NCI-H1417 treated with DMSO at 0.1 percent for 48 hours (cell line): ENCODE data around the gene ETV6.

Experiments
- DNase-seq: peaks from one replicate; lab custom pipeline; 2025; lab: John Stamatoyannopoulos, UW

The ETV6 gene

DNA sequence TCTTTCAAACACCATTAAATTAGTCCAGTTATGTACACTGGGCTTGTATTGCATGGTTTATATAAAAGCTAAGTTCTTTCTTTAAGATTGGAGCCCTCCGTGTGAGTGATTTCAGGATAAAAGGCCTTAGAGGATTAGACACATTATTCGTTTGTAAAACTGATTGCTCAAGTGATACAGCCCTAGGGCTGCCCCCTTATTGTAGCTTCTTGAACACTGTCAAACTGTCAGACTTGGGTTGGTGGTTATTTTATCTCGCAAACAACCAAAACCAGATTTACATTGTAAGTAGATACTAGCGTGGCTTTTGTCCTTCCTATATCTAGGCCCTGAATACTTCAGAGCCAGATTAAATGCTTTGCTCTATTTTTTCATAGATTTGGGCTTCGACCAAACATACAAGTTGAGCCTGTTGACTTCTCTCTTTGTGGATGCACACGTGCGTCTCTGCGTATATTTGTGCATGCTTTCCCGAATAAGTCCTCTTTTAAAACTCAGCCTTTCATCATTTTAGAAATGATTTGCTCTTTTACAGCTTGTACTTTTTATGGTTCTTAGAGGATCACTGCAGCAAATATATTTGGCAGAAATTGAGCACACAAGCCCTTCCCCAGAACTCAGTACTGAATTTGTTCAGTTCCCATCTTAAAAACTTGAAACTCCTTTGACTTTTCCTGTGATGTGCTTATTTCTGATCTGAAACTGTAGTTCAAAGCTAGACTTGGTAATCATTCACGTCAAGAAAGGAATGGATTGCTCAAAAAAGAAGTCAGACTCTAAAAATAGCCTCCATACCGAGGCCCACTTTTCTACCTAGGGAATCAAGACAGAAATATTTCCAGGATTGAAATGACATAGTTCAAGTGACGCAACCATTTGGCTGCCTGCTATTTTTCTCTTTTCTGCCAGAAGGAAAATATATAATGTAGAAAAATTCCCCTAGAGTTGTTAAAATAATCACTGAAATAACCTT is 129.5 kb downstream of the ETV6 start:
- no peak for DNase-seq

DNA sequence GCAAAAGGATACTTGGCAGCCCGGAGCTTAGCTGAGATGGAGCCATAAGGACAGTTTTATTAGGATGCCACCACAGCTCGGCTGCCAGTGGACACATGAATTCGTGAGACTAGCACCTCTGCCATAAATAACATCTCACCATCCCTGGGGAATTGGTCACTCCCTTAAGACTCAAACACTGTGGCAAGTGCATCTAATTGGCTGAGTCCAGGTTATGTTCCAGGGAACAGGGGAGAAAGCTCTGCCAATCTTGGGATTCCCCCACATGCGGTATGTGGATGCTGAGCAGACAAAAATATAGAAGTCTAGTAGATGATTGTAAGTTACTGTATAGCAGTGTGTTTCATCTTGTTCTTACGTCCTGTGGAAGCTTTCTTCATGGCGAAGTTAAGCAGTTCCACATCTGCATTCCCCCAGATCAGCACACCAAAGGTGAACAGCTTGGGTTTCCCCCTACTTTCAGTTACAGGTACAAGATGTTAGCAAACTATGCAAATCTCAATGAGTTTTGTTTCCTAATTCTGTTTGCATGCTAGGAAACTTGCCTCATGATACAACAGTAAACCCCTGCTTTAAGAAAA is 131.1 kb downstream of the ETV6 start:
- DNase-seq = no peak

DNA sequence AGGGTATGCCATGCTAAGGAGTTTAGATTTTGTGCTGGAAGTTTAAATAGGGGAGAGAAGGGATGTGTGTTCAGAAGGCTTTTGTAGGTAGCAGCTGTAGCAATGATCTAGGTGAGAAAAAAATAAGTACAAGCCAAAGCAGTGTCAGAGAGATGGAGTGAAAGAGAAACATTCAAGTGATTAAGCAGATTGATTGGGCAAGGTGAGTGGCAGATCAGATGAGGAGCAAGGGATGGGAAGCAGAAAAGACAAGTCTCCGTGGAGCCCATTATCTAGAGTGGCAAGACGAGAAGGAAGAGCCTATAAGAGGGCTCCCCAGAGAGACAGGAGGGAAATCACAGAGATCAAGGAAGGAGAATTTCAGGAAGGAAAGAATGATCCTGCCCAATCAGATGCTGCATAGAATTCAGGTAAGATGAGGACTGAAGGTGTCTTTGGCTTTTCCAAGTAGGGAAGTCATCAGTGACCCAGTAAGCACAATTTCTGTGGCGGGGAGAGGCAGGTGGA is 133.5 kb downstream of the ETV6 start:
- no peak for DNase-seq

DNA sequence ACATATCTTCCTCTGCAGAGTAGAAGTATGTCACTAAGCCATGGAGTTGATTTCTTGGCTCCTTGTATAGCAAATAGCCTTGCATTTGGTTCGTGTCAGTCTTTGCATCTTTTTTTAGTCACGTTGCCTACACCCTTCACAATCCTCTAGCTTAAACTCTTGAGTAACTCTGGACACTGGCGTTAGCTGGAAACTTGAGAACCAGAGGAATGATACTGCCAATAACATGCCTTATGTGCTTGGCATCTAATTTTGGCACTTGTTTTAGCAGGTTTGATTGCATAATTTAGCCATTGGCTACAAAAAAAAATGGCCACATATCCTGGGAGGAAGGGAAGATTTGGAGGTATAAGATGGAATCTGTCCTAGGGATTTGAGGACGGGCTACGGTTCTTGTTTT is 136.2 kb downstream of the ETV6 start:
- no peak for DNase-seq

DNA sequence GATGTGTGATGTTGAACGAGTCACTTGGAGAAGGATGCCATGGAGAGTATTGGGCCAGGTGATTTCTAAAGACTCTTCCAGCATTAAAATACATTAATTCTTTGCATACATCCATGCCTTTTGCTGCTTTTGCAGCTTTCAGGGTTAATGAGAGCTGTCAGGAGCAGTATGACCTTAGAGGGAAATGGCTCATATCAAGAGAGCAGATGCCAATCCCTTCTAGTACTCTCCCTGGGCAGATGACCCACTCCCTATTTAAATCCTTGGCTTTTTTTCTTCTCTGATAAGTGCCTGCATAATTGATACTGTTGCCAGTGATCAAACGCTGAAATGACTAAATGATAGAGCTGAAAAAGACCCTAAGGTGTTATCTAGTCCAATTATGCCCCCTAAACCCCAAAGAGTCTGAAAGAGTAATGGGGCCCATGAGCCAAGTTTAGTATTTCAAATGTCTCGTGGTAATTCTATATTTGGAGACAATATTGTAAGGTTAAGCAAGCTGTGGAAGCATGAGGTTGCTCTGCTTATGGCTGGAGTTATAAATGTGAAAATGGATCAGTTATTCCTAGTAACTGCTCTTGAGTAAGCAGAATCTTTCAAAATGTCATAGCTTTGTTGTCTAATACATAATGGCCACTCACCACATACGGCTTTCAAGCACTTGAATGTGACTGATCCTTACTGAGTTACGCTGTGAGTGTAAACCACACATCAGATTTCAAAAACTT is 137.3 kb downstream of the ETV6 start:
- DNase-seq = no peak

DNA sequence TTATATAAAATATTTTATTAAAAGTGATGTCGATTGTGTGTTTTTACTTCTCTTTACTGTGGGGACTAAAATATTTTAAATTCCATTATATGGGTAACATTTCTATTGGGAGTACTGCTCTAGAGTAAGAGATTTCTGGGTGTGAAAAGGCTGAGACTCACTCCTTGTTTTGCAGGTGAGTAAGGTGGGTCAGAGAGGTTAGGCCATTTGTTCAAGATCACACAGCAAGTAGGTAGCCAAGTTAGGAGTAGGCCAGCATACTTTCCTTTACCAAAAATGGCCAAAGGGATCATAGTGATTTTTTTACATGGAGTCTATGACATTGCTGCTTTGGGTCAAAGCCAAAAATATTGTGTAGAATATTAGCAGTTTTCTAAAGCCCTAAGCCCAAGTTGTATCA is 138.0 kb downstream of the ETV6 start:
- no peak for DNase-seq

DNA sequence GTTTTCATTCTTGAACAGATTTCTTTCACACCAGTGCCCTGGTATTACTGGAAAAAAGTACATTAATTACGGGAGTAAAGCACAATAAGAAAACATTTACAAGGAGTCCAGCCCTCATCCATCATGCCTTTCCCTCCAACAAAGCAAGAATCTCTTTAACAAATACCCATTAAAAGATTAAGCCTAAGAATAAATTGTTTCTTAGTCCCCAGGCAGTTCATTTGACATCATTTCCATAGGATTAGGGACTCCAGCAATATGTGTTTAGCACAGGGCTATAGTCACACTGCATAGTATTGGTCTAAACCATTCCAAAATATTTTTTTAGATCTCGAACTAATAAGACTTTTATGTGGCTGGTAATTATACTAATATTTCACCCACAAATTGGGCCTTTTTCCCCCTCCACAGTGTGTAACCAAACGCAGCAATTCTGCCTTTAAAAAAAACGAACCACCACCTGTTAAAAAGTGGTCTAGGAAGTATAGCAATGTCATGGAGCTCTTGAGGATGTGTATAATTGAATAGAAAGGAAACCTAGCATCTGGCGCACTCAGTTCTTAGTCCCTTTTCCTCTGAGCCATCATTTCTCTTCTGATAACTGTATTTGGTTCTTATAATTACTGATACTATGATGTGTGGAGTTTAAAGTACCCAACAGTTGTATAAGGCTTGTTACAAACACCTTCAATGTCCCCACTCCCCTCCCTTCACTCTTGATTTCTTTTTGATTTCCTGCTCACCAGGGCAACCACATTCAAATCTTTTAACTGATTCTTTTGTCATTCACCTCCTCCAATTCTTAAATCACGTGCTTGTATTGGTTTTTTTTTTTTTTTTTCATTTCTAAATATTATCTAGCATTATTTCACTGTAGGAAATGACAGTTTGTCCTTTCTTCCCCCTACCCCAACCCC is 138.7 kb downstream of the ETV6 start:
- DNase-seq = no peak

DNA sequence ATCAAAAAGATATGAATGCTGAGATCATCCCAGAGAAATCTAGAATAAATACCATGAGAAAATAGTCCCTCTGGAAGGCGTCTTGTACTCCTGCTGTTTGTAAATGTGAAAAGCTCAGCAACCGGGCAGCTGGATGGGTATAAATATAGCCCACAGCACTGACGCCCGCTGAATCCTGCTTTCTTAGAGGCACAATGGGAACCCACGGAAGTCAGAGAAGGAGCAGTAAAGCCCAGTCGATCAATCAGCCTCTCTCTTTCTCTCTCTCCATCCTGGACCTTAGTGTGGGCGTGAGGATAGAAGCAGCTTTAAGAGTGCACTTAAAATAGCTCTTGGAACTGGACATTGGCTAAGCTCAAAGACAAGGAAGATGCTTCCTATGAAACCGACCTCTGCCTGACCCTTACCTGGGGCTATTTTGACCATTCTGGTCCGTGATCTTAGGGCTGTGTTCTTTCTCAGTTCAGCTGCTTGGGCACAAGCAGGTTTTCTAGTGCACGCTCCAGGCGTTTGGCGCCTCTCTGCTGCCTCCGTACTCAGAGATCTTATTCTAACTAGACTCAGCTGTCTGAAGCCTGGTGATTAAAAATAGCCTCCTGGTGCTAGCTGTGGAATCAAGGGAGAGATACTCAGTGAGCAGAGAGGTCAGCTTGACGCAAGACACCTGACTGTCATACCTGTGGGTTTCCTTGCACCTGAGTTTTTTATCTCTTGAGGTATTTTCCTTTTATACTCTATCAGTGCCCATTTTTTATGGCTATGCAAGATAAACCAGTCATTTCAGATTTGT is 144.6 kb downstream of the ETV6 start:
- no peak for DNase-seq

DNA sequence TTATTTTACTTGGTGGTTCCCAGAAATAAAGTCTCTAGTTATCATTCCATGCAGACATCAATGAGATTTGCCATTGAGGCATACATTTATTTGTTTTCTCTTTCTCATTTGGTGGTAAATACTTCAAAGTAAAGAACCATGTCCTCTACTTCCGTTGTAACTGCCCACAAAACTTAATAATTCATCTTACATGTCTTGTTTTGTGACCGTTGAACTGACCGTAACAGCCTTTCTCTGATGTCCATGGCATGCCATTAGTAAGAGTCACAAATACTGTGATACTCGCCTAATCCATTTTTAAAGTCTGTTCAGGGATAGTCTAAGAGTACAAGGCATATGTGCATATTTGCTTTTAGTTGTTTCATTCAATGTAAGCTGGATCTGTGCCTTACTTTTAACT is 145.3 kb downstream of the ETV6 start:
- DNase-seq = no peak

DNA sequence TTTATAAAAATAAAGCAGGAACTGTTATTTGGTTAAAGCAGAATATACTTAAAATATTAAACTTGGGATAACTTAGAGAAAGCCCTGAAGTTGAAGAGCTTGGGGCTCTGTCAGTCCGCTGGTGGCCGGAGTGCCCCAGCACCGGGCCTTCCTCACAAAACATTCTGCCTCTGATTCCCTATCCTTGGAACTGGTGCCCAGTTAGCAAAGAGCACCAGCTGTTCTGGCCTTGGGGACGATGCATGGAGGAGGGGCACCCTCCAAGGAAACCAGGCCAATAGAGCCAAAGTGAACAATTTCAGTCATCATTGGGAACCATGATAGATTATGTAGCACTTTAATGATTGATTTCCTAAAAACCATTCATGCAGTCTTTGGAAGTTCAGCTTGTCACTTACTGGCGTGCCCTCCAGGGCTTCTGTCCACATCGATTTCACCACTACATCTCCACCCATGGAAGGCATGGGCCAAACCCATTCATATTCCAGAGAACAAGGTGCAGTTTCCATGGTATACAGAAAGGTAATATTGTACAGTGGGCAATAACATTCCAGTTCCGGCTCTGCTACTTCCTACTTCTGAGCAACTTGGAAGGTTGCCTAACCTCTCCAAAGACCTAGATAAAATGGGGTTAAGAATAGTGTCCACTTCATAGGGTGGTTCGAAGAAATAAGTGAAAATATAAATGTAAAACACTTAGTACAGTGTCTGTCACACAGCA is 145.9 kb downstream of the ETV6 start:
- DNase-seq = no peak

DNA sequence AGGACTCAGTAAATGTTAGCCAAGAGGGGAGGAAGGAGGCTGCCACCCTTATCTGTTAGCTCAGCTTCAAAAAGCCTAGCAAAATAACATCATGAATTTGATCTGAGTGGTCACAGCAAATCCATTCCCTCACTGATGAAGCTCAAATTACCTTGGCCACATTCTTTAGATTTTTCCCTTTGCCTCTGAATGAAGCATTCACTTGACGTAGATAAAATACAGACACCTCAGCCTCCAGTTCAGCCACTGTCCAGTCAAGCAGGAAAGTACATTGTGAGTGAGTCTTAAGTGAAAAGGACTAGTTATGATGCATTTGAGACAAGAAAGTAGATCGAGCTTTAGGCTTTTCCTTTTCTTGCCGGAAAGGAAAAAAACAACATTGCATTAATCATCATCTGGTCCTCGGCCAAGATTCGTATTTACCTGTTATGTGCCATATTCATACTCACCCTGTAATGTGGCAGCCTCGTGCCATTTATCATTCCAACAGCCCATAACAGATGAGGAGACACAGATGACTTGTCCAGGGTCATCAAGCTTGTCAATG is 146.5 kb downstream of the ETV6 start:
- DNase-seq = no peak

DNA sequence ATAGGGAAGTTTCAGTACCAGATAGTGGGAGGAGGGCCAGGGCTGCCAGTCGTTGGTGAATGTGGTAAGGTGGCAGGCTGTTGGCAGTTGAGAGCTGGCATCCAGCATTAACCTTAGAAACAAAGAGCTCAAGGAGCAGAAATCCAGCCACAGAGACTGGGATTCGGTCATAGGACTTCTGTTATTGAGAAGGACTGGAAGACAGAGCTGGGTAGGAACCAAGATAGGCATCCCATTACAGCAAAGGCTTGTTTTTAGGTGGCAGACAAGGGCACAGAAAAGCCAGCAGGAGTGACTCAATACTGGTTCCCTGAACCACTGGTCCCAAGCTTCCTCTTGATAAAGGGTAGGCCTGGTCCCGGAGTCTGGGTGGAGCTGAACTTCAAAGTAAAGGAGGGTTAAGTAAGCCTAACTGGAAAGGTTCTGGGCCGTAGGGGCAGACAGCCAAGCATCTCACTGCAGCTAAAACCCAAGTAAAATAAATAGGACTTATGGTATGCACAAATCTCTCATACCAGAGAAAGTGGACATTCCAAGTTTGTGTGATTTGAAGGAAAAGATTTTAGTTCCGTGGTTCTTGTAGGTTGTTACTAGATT is 147.9 kb downstream of the ETV6 start:
- no peak for DNase-seq

DNA sequence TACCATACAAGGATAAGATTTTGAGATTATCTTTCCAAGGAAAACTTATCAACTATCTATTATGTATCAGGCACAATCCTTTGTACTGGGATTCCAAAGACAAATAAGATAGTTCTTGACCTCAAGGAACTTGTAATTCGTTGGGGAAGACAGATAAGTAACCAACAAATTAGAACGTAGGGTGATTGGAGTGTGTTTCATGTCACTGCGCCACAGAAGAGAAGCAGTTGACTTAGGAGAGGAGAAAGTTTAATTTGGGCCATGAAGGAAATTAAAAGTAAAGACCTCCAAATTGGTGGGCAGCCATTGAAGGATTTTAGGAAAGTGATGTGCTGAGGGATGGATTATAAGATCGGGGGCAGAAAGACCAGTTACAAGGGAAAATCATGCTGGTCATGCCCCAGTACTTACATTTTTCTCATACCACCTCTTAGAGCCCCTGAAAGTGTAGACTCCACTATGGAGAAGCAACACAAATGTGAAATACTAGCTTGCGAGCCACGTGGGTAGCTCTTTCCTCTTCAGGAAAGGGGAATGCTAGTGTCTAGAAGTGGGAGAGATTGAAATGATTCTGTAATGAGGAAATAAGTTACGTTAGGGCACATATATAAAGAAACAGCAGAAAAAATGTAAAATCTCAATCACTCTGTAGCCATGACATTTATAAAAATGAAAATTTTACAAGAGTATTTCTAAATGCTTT is 148.7 kb downstream of the ETV6 start:
- no peak for DNase-seq

DNA sequence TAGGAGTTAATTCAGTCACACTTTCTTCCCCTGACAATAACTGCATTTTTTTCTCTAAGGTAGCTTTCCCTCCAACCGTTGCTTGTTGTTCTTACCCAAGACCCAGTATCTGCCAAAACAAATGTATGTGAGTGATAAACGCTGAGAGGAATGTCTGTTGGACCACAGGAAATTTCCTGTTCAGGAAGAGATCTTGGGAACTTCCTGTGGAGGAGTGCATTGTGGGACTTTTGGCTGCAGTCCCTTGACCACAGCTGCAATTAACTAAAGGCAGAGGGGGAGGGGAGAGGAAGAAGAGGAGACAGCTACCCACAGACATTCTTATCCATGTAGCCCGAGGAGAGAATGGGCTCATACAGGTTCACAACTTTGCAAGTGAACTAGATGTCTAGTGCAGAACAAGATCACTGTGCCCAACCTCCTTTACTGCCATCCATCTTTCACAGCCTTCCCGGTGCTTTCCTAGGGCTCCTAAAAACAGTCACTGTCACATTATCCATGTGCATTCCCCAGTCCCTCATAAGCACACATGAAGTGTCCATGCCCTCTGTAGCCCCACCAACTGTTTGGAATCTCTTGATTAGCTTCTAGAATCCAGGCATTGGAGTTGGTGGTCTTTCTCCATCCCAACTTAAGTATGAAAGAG is 149.5 kb downstream of the ETV6 start:
- no peak for DNase-seq

DNA sequence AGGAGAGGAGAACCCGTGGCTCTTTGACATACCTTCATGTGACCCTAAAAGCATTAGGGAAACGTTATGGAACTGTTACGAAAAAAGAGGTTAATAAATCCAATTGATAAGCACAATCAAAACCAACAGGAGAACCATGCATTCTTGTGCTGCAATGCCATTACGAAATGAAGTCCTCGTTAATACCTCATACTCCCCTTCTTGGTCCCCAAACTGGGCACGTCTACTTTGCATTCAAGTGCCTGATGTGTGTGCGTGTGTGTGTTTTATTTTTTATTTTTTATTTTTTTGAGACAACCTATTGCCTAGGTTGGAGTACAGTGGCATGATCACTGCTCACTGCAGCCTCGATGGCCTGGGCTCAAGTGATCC is 150.0 kb downstream of the ETV6 start:
- no peak for DNase-seq

DNA sequence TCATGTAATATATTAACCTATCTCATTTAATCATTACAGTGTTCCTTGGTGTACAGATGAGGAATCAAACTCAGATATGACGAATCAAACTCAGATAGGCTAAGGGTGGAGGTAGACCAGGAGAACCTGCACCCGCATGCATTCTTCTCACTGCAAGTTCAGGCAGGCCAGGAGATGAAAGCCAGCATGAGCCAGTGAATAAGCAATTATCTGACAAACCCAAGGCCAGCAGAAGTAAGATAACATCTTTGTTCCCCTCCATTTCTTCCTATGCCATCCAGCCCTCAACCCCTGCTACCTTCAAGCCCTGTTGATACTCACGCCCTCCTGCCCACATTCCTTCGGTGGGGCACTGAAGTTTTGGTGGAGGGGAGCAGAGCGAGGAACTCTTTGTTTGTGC is 152.2 kb downstream of the ETV6 start:
- no peak for DNase-seq

DNA sequence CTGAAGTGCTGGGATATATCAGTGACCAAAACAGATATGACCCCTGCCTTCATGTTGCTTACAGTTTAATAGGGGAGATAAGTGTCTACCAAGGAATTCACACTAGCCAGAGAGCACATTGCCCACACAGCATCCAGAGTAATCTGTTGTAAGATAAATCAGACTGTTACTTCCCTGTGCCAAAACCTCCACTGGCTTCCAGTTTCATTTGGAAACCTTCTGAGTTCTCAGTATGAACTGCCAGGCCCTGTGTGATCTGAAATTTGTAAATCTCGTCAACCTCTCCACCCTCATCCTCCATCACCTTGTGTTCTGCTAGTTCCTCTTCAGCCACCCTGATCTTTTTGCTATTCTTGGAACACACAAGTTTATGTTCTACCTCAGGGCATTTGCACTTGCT is 154.7 kb downstream of the ETV6 start:
- no peak for DNase-seq

DNA sequence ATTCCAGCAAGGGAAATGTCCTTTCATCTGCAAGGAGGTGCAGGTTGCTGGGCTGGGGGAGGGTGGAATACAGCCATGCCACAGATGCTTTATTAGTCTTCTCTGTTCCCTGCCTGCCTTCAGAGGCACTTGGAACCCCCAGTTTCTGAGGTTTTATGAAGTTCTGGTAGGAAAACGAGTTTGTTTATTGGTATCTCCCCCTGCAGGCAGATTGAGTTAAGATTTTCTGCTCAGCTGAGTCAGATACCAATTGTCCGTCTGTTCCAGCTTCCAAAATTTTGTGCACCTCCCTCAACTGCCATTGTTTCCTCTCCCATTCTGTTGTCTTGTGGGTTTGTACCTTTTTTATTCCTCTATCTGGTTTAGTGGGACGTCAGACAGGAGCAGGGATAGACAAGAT is 155.6 kb downstream of the ETV6 start:
- DNase-seq = no peak
